Colonic mucosa (tissue), 4 donors: ENCODE data around the gene PKNOX2. TPM values are rescaled to one million over a fixed set of nuclear protein-coding genes. Genes with fewer than 3 reads are reported as not detected.

Experiments
- DNase-seq: peaks from one replicate; pipeline ENCODE4 v3.0.0-alpha.2; 2020
- H3K27ac ChIP-seq: fragments of 200-600 bp; one replicate; pipeline ENCODE4 v1.8.0; 2021
- H3K27me3 ChIP-seq: fragments of 200-600 bp; one replicate; pipeline ENCODE4 v1.8.0; 2021
- H3K36me3 ChIP-seq: fragments of 200-600 bp; one replicate; pipeline ENCODE4 v1.8.0; 2021
- H3K4me1 ChIP-seq: fragments of 200-600 bp; one replicate; pipeline ENCODE4 v1.8.0; 2021; ENCODE audit warnings: mild to moderate bottlenecking
- H3K4me3 ChIP-seq: fragments of 200-600 bp; one replicate; pipeline ENCODE4 v1.8.0; 2021
- H3K9ac ChIP-seq, 2 donors: one replicate each; pipeline ENCODE4 v1.7.0; 2013; ENCODE audit warnings: control low read depth in 2 of 2, low read depth in 2 of 2, low read length in 2 of 2
- H3K9me3 ChIP-seq: fragments of 200-600 bp; one replicate; pipeline ENCODE4 v1.8.0; 2021
- CTCF ChIP-seq: fragments of 200-600 bp; IDR thresholded peaks from one replicate; pipeline ENCODE4 v1.8.0; 2022; ENCODE audit warnings: antibody characterized with exemption, mild to moderate bottlenecking
- intact Hi-C: fragments of 100-400 bp; cut with DNase I; formaldehyde crosslinking; loops from one replicate; pipeline ENCODE4 v1.14.1; 2022
- total RNA-seq, 2 donors: library from RNA; stranded (reverse); fragmentation: NEBNext Ultra II Directional in 1 of 2; extraction: Animal tissue kit (Norgen Biotek cat#: 25700) in 1 of 2; gene quantifications; one replicate each; pipeline ENCODE4 v1.2.1, GENCODE V29; 2021
- donor health status: healthy.
- donor health status: DM: no; HTN: no; CAD: no.
- donor health status: DM: no; HTN: no; CAD: no.

PKNOX2 gene
- total RNA-seq, 2 donors from 2014 or later: 0.52 to 1.3 TPM

DNA sequence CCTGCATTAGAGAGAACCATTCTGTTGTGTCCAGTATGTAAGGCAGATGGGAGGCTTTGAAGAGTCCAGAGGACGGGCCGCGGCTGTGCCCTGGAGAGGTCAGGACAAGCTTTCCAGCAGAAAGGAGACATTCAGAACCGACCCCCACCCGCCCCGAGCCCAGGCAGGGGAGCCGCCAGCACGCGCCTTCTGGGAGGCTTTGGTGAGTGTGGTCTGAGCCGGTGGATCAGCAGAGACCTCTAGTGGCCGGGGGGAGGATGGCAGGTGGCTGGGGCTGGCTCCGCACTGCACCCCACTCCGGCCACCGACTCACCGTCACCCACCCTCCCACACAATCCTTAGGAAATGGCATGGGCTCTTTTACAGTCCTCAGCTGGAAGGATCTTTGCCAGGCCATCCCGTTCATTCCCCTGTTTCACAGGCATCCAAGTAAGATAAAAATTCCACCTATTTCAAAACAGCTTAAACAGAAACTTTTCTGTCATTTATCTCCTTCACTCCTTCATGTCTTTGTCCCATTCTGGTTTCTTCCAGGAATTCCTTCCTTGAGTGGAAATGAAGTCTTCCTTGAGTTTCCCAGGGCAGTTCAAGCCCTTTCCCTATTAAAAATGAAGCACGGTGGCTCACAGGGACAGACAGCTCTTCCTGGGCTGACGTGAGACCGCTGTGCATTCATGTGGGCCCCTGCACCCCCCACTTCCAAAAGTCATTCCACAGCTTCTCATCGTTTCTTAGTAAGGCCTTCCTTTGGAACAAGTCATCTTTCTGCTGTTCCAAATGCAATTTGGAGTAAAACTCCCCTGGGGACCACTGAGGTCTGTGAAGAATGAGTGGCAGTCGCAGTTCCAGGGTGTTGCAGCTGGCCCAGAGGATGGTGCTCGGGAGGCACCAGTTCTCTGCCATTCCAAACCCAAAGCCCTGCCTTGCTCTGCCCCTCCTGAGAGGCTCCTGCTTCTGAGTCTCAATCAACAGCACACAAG lies 240.6 kb downstream of the PKNOX2 start:
- H3K4me1 ChIP-seq: no peaks in the 10 kb centered on the region
- H3K9me3 ChIP-seq: no peaks in the 10 kb centered on the region
- no peak overlapping the region for H3K27ac ChIP-seq
- no peak overlapping the region for H3K9ac ChIP-seq
- no peaks in the 10 kb centered on the region for H3K27me3 ChIP-seq
- no peak overlapping the region for H3K4me3 ChIP-seq
- peak; percentile 95 for TF ChIP-seq CTCF
- H3K36me3 ChIP-seq: no peaks in the 10 kb centered on the region
- peak; percentile 61 for DNase-seq
- intact Hi-C loops: no loop called here

- Histone ChIP-seq H3K9ac (no peak overlapping the region), H3K27ac (no peak overlapping the region), H3K4me3 (no peak overlapping the region), H3K36me3 (no peaks in the 10 kb centered on the region), H3K9me3 (no peaks in the 10 kb centered on the region), H3K4me1 (no peaks in the 10 kb centered on the region), H3K27me3 (no peaks in the 10 kb centered on the region)
- no peak for DNase-seq
- intact Hi-C loops: no loop called here
- TF ChIP-seq CTCF: no peak
Measured at GRCh38 chr11:125407046-125407445, 242.5 kb downstream of the PKNOX2 start.

DNA sequence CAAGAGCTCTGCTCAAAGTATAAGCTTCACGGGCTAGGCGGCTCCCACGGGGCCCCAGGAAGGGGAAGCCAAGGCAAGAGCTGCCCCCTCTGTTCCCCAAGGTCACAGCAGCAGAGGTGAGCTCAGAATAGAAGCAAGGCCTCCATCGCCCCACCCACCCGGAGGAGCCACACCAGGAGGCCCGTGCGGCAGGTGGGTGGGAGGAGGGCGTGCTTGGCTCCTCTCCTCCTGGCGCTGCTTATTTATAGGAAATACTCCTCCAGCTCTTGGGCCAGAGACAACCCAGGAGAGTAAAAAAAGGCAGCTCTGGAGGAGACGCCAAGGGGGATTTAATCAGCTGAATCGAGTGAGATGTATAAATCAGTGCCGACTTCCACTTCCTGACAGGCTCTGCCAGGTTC lies 243.8 kb downstream of the PKNOX2 start:
- no peak for TF ChIP-seq CTCF
- Histone ChIP-seq H3K36me3 (no peaks in the 10 kb centered on the region), H3K4me1 (no peaks in the 10 kb centered on the region), H3K27me3 (no peaks in the 10 kb centered on the region), H3K27ac (no peak overlapping the region), H3K4me3 (no peak overlapping the region), H3K9ac (no peak overlapping the region), H3K9me3 (no peaks in the 10 kb centered on the region)
- no peak for DNase-seq
- intact Hi-C loops: no loop called here

DNA sequence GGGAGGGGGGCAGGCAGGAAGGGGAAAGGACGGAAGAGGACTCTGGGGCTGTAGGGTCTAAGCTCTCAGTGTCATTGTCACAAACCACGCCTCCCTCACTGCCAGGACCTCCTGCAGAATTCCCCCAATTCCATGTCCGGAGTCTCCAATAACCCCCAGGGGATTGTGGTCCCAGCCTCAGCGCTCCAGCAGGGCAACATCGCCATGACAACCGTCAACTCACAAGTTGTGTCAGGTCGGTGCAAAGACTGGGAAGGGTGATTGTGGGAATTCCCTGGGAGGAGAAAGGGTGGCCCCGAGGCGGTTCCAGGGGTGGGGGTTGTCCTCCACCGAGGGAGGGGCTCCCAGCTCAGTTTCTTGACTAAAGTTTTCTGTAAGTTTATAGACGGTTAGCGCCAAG lies 245.5 kb downstream of the PKNOX2 start:
- Histone ChIP-seq H3K4me1 (no peaks in the 10 kb centered on the region), H3K27me3 (no peaks in the 10 kb centered on the region), H3K4me3 (no peak overlapping the region), H3K9me3 (no peaks in the 10 kb centered on the region), H3K27ac (no peak overlapping the region), H3K36me3 (no peaks in the 10 kb centered on the region), H3K9ac (no peak overlapping the region)
- DNase-seq: no peak
- intact Hi-C loops: loop anchor here (10.0 kb wide), 1 partner anchor 325 kb away; no protein-coding TSS in a partner anchor
- no peak for TF ChIP-seq CTCF

GRCh38 chr11:125412177-125412496 lies 247.6 kb downstream of the PKNOX2 start:
- no peak for DNase-seq
- Histone ChIP-seq H3K4me1 (no peaks in the 10 kb centered on the region), H3K9ac (no peak overlapping the region), H3K36me3 (no peaks in the 10 kb centered on the region), H3K27ac (no peak overlapping the region), H3K4me3 (no peak overlapping the region), H3K27me3 (no peaks in the 10 kb centered on the region), H3K9me3 (no peaks in the 10 kb centered on the region)
- TF ChIP-seq CTCF: no peak
- intact Hi-C loops: loop anchor here (10.0 kb wide), 1 partner anchor 327 kb away; no protein-coding TSS in a partner anchor
